SK-N-MC (cell line): ENCODE results near the gene FKBP1A.

ENCODE experiments used
- DNase-seq: peaks from one replicate; pipeline ENCODE4 v3.0.0-alpha.2; 2011; ENCODE audit warnings: low read depth, low spot score
- H3K27ac ChIP-seq: fragments of 200-600 bp; sonication (generic); 2 replicates; pipeline ENCODE4 v1.5.1; 2016; ENCODE audit warnings: mixed run types
- H3K36me3 ChIP-seq: fragments of 200-600 bp; sonication (generic); 2 replicates; pipeline ENCODE4 v1.6.1; 2017; ENCODE audit warnings: antibody characterized with exemption, low read length, mixed read lengths; ENCODE audit not compliant: insufficient read depth
- H3K4me3 ChIP-seq: fragments of 200-600 bp; sonication (generic); 2 replicates; pipeline ENCODE4 v1.5.1; 2016
- H3K9ac ChIP-seq: fragments of 200-600 bp; sonication (generic); 2 replicates; pipeline ENCODE4 v1.8.0; 2017; ENCODE audit warnings: mixed run types, mixed read lengths; ENCODE audit not compliant: insufficient read length
- H3K9me3 ChIP-seq: fragments of 200-600 bp; sonication (generic); 2 replicates; pipeline ENCODE4 v1.6.1; 2017; ENCODE audit warnings: low read depth, mild to moderate bottlenecking, antibody characterized with exemption, low read length, moderate library complexity, mixed read lengths
- EZH2 ChIP-seq: fragments of 200-600 bp; sonication (generic); IDR thresholded peaks from one replicate; pipeline ENCODE4 v1.6.1; 2017; ENCODE audit warnings: antibody characterized with exemption
- FOXP2 ChIP-seq: optimal IDR thresholded peaks from 2 replicates; pipeline ENCODE3; 2011; ENCODE audit warnings: mild to moderate bottlenecking, moderate library complexity; ENCODE audit not compliant: insufficient read depth; ENCODE audit errors: extremely low read length, control extremely low read depth
- POLR2AphosphoS5 ChIP-seq: IDR thresholded peaks from 2 replicates; pipeline ENCODE4 v1.6.1; 2012; ENCODE audit warnings: mild to moderate bottlenecking, low read depth, low read length, borderline replicate concordance

Gene FKBP1A

DNA sequence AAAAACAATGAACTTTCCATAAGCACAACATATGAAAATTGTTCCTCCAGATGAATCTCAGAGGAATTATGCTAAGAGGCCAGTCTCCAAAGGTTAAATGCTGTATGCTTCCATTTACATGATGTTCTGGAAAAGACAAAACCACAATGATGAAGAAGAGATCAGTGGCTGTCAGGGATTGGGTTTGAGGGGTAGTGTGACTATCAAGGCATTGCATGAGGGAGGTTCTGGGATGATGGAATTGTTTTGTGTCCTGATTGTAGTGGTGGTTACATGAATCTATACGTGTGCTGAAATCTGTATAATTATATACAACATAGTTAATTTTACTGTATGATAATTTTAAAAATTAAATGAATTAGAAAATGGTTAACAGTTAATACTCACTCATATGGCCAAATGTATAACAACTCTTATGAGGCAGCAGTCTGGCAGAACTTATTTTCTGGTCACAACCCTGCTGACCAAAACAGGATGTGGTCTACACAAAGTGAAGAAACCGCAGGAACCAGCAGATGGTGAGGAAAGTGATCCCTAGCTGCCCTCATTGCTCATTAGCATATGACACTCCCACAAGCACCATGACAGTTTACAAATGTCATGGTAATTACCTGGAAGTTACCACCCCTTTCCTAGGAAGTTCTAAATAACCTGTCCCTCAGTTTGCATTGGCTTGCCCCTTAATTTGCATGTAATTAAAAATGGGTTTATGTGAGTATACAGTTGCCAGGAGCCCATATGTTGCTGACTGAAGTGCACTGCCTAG, 41.9 kb upstream of the FKBP1A start:
- H3K27ac ChIP-seq = no peak overlapping the region
- no peaks in the 10 kb centered on the region for H3K9me3 ChIP-seq
- no peaks in the 10 kb centered on the region for H3K36me3 ChIP-seq
- no peak for TF ChIP-seq FOXP2
- no peak for TF ChIP-seq POLR2AphosphoS5
- TF ChIP-seq EZH2 = no peak
- DNase-seq = no peak
- H3K4me3 ChIP-seq = no peak overlapping the region
- no peak overlapping the region for H3K9ac ChIP-seq

DNA sequence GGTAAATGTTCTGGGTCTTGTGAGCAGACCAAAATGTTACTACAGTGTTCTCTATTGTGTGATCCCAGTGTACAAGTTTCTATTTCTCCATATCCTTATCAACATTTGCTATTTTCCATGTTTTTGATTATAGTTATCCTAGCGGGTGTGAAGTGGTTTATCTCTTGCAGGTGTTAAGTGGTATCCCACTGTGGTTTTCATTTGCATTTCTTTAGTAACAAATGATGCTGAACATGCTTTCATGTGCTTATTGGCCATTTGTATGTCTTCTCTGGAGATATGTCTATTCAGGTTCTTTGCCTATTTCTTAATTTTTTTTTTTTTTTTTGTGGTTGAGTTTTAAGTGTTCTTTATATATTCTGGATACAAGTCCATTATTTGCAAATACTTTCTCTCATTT, 38.3 kb upstream of the FKBP1A start:
- no peak overlapping the region for H3K27ac ChIP-seq
- no peak overlapping the region for H3K9ac ChIP-seq
- no peak for DNase-seq
- TF ChIP-seq EZH2 (no peak), POLR2AphosphoS5 (no peak), FOXP2 (no peak)
- no peaks in the 10 kb centered on the region for H3K9me3 ChIP-seq
- H3K4me3 ChIP-seq = no peak overlapping the region
- H3K36me3 ChIP-seq = no peaks in the 10 kb centered on the region

DNA sequence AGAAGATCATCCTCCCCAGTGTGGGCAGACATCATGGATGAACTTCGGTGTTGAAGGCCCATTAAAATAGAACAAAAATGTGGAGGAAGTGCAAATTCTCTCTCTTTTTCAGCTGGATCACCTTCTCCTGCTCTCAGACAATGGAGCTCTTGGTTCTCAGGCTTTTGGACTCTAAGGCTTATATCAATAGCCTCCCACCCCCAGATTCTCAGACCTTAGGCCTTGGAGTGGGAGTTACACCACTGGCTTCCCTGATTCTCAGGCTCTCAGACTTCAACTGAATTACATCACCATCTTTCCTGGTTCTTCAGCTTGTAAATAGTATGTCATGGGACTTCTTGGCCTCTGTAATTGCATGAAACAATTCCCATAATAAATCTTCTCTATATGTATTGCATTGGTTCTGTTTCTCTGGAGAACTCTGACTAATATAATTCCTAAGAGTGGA, 37.2 kb upstream of the FKBP1A start:
- no peaks in the 10 kb centered on the region for H3K36me3 ChIP-seq
- TF ChIP-seq FOXP2 (no peak), EZH2 (no peak), POLR2AphosphoS5 (no peak)
- no peak overlapping the region for H3K4me3 ChIP-seq
- H3K9ac ChIP-seq = no peak overlapping the region
- H3K27ac ChIP-seq = no peak overlapping the region
- DNase-seq = no peak
- H3K9me3 ChIP-seq = no peaks in the 10 kb centered on the region

DNA sequence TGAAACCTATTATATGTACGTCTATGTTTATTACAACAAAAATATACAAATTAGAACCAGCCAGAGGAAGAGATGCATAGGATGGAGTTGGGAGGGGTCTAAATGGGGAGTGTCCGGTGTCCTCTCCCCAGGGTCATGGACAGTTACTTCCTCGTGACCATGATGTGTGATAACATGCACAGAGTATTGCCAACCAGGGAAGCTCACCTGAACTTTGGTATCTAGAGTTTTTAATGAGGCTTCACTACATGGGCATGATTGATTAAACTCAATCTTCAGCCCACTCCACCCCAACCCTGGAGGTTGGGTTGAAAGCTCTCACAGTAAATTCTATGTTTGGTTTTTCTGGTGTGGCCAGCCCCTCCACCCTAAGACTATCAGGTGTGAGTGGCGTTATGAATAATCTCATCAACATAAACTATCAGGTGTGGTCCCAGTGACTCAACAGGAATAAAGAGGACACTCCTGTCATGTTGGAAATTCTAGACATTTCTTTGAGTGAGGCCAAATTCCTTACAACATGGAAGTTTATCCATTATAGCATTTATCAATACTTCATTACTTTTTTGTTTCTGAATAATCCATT, 36.4 kb upstream of the FKBP1A start:
- Histone ChIP-seq H3K9ac (no peak overlapping the region), H3K36me3 (no peaks in the 10 kb centered on the region), H3K9me3 (no peaks in the 10 kb centered on the region), H3K27ac (no peak overlapping the region), H3K4me3 (no peak overlapping the region)
- no peak for DNase-seq
- TF ChIP-seq EZH2 (no peak), FOXP2 (no peak), POLR2AphosphoS5 (no peak)

DNA sequence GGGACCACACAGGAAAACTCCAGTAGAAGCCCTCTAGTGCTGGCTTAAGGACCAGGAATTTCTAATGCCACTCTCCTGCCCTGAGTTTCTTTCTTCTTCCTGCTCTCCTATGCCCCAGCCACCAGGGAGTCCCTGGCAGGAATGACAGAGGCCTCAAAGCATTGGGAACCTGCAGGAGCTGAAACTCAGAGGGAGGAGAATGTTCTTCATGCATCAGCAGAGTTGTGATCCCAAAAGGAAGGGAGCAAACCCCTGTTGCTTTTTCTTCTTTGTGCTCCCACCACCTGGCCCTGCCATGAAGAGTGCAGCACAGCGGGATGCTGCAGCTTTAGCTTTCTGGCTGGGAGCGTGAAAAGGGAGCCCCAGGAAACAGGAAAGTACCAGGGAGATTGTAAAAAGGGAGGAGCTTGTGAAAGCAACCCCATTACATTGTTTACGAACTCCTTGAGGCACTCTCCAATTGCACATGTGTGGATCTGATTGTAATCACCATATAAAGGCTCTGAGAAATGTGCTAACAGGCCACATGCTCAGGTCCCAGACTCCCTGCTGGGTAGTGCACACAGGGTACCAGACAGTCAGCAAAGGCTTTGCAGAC, 34.7 kb upstream of the FKBP1A start:
- peak; percentile 72 for DNase-seq

DNA sequence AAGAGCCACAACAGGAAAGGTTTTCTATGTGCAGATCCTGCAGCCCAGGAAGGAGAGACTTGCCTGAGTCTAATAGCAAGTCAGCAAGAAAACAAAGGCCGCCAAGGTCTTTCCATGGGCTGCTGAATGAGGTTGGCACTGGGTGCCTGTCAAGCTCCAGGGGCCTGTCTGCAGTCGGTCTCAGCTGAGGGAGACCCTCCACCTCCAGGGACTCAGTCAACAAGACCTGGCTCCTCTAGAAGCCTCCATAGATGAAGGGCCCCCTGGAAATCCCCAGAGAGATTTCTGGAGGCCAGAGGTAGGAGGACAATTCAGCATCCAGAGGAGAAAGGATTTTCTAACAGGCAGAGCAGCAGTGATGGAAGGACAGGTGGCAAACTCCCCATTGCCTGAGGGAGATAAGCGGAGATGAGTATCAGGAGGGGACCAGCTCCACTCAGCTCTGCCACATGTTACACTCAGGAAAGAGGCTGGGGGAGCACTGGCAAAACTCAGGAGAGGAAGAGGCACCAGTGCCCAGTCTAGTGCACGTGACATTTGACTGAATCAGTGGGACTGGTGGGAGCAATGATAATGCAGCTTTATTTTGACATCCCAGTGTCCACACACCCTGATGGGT, 33.5 kb upstream of the FKBP1A start:
- TF ChIP-seq FOXP2 (no peak), EZH2 (no peak), POLR2AphosphoS5 (no peak)
- no peak overlapping the region for H3K9ac ChIP-seq
- H3K4me3 ChIP-seq = no peak overlapping the region
- DNase-seq = no peak
- no peaks in the 10 kb centered on the region for H3K36me3 ChIP-seq
- no peaks in the 10 kb centered on the region for H3K9me3 ChIP-seq
- no peak overlapping the region for H3K27ac ChIP-seq

More for the DNA sequence above, 34.7 kb upstream of the FKBP1A start:
- Histone ChIP-seq H3K9me3 (no peaks in the 10 kb centered on the region), H3K4me3 (peak overlapping the region; percentile 41), H3K9ac (no peak overlapping the region), H3K27ac (peak overlapping the region; percentile 65), H3K36me3 (no peaks in the 10 kb centered on the region)
- TF ChIP-seq POLR2AphosphoS5 (no peak), FOXP2 (peak; percentile 62), EZH2 (no peak)

DNA sequence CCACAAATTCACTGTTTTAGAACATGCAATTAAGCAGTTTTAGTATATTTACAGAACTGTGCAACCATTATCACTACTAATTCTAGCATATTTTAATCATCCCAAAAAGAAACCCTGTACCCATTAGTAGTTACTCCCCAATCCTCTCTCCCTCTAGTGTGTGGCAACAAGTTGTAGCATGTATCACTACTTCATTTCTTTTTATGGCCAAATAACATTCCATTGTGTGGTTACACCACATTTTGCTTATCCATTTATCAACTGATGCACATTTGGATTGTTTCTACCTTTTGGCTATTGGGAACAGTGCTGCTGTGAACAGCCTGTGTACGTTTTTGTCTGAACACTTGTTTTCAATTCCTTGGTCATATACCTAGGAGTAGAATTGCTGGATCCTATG, 31.5 kb upstream of the FKBP1A start:
- Histone ChIP-seq H3K27ac (no peak overlapping the region), H3K9me3 (no peaks in the 10 kb centered on the region), H3K4me3 (no peak overlapping the region; the same call in 1 of the 2 replicates), H3K9ac (no peak overlapping the region), H3K36me3 (no peaks in the 10 kb centered on the region)
- no peak for DNase-seq
- no peak for TF ChIP-seq POLR2AphosphoS5
- no peak for TF ChIP-seq EZH2
- no peak for TF ChIP-seq FOXP2

DNA sequence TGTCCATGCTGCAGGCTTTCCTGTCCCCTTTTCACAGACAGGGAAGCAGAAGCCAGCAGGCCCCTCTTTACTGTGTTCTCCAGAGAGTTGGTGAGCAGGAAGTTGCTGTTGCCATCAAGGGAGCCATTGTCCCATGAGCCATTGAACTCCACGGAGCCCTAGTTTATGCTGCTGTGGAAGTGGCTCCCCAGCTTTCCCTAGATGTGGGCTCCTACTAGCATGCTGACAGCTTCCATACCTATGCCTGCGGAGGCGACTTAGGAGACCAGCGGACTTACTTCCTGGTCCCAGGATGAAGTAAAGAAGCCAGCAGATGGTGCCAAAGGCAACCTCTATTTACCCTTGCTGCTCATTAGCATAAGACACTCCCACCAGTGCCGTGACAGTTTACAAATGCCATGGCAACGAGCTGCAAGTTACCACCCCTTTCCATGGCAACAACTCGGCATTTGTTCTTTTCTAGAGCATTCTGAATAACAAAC, 30.8 kb upstream of the FKBP1A start:
- Histone ChIP-seq H3K9ac (no peak overlapping the region), H3K27ac (no peak overlapping the region), H3K36me3 (no peaks in the 10 kb centered on the region), H3K9me3 (no peaks in the 10 kb centered on the region), H3K4me3 (peak overlapping the region; percentile 37; the same call in 1 of the 2 replicates)
- TF ChIP-seq FOXP2 = peak; percentile 49
- TF ChIP-seq EZH2 = no peak
- TF ChIP-seq POLR2AphosphoS5 = no peak
- peak; percentile 60 for DNase-seq
